H9 (cell line): ENCODE results near the gene TMEM233. TPM values are rescaled to one million over a fixed set of nuclear protein-coding genes. Genes with fewer than 3 reads are reported as not detected.

Experiments used
- DNase-seq: peaks from one replicate; pipeline ENCODE4 v3.0.0-alpha.2; 2017
- H2AFZ ChIP-seq: one replicate; pipeline ENCODE4 v1.6.1; 2013; ENCODE audit warnings: mild to moderate bottlenecking, low read length, control low read depth, moderate library complexity
- H2AK5ac ChIP-seq: 2 replicates; pipeline ENCODE4 v1.6.1; 2013; ENCODE audit warnings: low read length, control low read depth, mixed read lengths; ENCODE audit not compliant: insufficient read length
- H2BK120ac ChIP-seq: one replicate; pipeline ENCODE4 v1.6.1; 2013; ENCODE audit warnings: low read depth, mild to moderate bottlenecking, low read length, control low read depth, inconsistent platforms; ENCODE audit not compliant: poor library complexity, severe bottlenecking
- H2BK12ac ChIP-seq: 2 replicates; pipeline ENCODE4 v1.6.1; 2013; ENCODE audit warnings: low read length, control low read depth, mixed read lengths, low read depth; ENCODE audit not compliant: insufficient read length
- H2BK15ac ChIP-seq: 2 replicates; pipeline ENCODE4 v1.6.1; 2013; ENCODE audit warnings: low read depth, low read length, control low read depth
- H2BK20ac ChIP-seq: one replicate; pipeline ENCODE4 v1.6.1; 2013; ENCODE audit warnings: low read depth, mild to moderate bottlenecking, low read length, control low read depth, inconsistent platforms; ENCODE audit not compliant: poor library complexity, severe bottlenecking
- H2BK5ac ChIP-seq: 2 replicates; pipeline ENCODE4 v1.6.1; 2013; ENCODE audit warnings: low read length, control low read depth, mixed read lengths; ENCODE audit not compliant: insufficient read length
- H3K14ac ChIP-seq: 2 replicates; pipeline ENCODE4 v1.6.1; 2013; ENCODE audit warnings: low read length, control low read depth; ENCODE audit not compliant: insufficient read depth
- H3K18ac ChIP-seq: 2 replicates; pipeline ENCODE4 v1.6.1; 2013; ENCODE audit warnings: low read depth, mild to moderate bottlenecking, mixed read lengths, low read length, control low read depth; ENCODE audit not compliant: insufficient read length
- H3K23ac ChIP-seq: 2 replicates; pipeline ENCODE4 v1.6.1; 2013; ENCODE audit warnings: low read length, control low read depth, mixed read lengths, low read depth; ENCODE audit not compliant: insufficient read length
- H3K23me2 ChIP-seq: 2 replicates; pipeline ENCODE4 v1.6.1; 2013; ENCODE audit warnings: low read depth, mild to moderate bottlenecking, mixed read lengths, low read length, control low read depth; ENCODE audit not compliant: insufficient read length, poor library complexity, severe bottlenecking
- H3K27ac ChIP-seq: 2 replicates; pipeline ENCODE4 v1.5.1; 2013; ENCODE audit warnings: low read length, control low read depth, mixed read lengths, low read depth; ENCODE audit not compliant: insufficient read length
- H3K27me3 ChIP-seq: 2 replicates; pipeline ENCODE4 v1.6.1; 2013; ENCODE audit warnings: low read length, control low read depth, inconsistent platforms; ENCODE audit not compliant: insufficient read depth
- H3K4ac ChIP-seq: 2 replicates; pipeline ENCODE4 v1.6.1; 2013; ENCODE audit warnings: low read depth, mild to moderate bottlenecking, control low read depth, inconsistent platforms, low read length, moderate library complexity
- H3K4me1 ChIP-seq: 2 replicates; pipeline ENCODE4 v1.6.1; 2013; ENCODE audit warnings: low read length, control low read depth, inconsistent platforms; ENCODE audit not compliant: insufficient read depth
- H3K4me2 ChIP-seq: 2 replicates; pipeline ENCODE4 v1.6.1; 2013; ENCODE audit warnings: low read length, control low read depth, mixed read lengths; ENCODE audit not compliant: insufficient read length, insufficient read depth
- H3K56ac ChIP-seq: 2 replicates; pipeline ENCODE4 v1.6.1; 2013; ENCODE audit warnings: low read depth, mild to moderate bottlenecking, mixed read lengths, low read length, control low read depth; ENCODE audit not compliant: insufficient read length
- H3K79me1 ChIP-seq: 2 replicates; pipeline ENCODE4 v1.6.1; 2013; ENCODE audit warnings: low read depth, mild to moderate bottlenecking, moderate library complexity, low read length, control low read depth, inconsistent platforms; ENCODE audit not compliant: insufficient read depth, poor library complexity, severe bottlenecking
- H3K79me2 ChIP-seq: 2 replicates; pipeline ENCODE4 v1.6.1; 2013; ENCODE audit warnings: low read length, control low read depth, inconsistent platforms; ENCODE audit not compliant: insufficient read depth
- H3K9ac ChIP-seq: 2 replicates; pipeline ENCODE4 v1.6.1; 2013; ENCODE audit warnings: low read length, control low read depth, mixed read lengths; ENCODE audit not compliant: insufficient read length; ENCODE audit errors: extremely low read depth
- H3K9me3 ChIP-seq: one replicate; pipeline ENCODE4 v1.6.1; 2013; ENCODE audit warnings: low read depth, low read length, inconsistent platforms; ENCODE audit not compliant: control insufficient read depth
- H3T11ph ChIP-seq: one replicate; pipeline ENCODE4 v1.6.1; 2013; ENCODE audit warnings: mild to moderate bottlenecking, low read length, control low read depth, inconsistent platforms
- H4K20me1 ChIP-seq: one replicate; pipeline ENCODE4 v1.6.1; 2013; ENCODE audit not compliant: control insufficient read depth, insufficient read length, insufficient read depth
- H4K5ac ChIP-seq: 2 replicates; pipeline ENCODE4 v1.6.1; 2013; ENCODE audit warnings: low read depth, mild to moderate bottlenecking, mixed read lengths, low read length, control low read depth; ENCODE audit not compliant: insufficient read length
- H4K8ac ChIP-seq: replicated peaks from 2 replicates; pipeline ENCODE4 v1.6.1; 2013; ENCODE audit warnings: low read length, control low read depth, mixed read lengths, low read depth; ENCODE audit not compliant: insufficient read length
- H4K91ac ChIP-seq: 2 replicates; pipeline ENCODE4 v1.6.1; 2013; ENCODE audit warnings: low read depth, mild to moderate bottlenecking, moderate library complexity, mixed read lengths, low read length, control low read depth; ENCODE audit not compliant: insufficient read length
- H3K27ac Mint-ChIP-seq, 3 experiments: 2 replicates in 2 of 3; 3 replicates in 1 of 3; pipeline ENCODE4 v1.8.0; 2020 to 2021; ENCODE audit warnings: mixed read lengths in 3 of 3, mild to moderate bottlenecking in 1 of 3, moderate library complexity in 1 of 3
- H3K27me3 Mint-ChIP-seq: 2 replicates; pipeline ENCODE4 v1.8.0; 2021; ENCODE audit warnings: low read depth, mild to moderate bottlenecking, moderate library complexity, mixed read lengths
- H3K36me3 Mint-ChIP-seq, 3 experiments: 2 replicates in 2 of 3; 3 replicates in 1 of 3; pipeline ENCODE4 v1.8.0; 2020 to 2021; ENCODE audit warnings: low read depth in 3 of 3, mixed read lengths in 3 of 3; ENCODE audit not compliant: insufficient read depth in 1 of 3
- H3K4me1 Mint-ChIP-seq, 2 experiments: 2 replicates each; pipeline ENCODE4 v1.8.0; 2020; ENCODE audit warnings: mixed read lengths in 2 of 2
- H3K4me3 Mint-ChIP-seq, 2 experiments: 2 replicates in 1 of 2; 3 replicates in 1 of 2; pipeline ENCODE4 v1.8.0; 2020 to 2021; ENCODE audit warnings: mild to moderate bottlenecking in 2 of 2, mixed read lengths in 2 of 2, moderate library complexity in 1 of 2
- H3K9me3 Mint-ChIP-seq, 2 experiments: 2 replicates in 1 of 2; 3 replicates in 1 of 2; pipeline ENCODE4 v1.8.0; 2020; ENCODE audit warnings: mild to moderate bottlenecking in 2 of 2, mixed read lengths in 2 of 2, moderate library complexity in 1 of 2
- WGBS: extraction: QIAGEN DNeasy Blood & Tissue Kit; methylation state at CpG from one replicate; pipeline ENCODE4 v1.1.7; 2013; ENCODE audit warnings: missing lambda C conversion rate, low lambda C conversion rate, mixed read lengths; ENCODE audit not compliant: insufficient read length; ENCODE audit errors: extremely low coverage; 5-methylcytosine and 5-hydroxymethylcytosine counted together
- total RNA-seq: library from RNA; stranded (reverse); gene quantifications from 2 replicates; pipeline ENCODE4 v1.2.1, GENCODE V29; 2021
- TF ChIP-seq, protein P1 (sequence below): fragments of 200-600 bp; sonication (generic); conservative IDR thresholded peaks from 3 replicates; pipeline ENCODE4 v1.8.0; 2021; ENCODE audit warnings: antibody characterized with exemption, mild to moderate bottlenecking

The TMEM233 gene
- total RNA-seq, 1 experiment from 2014 or later: not detected

DNA sequence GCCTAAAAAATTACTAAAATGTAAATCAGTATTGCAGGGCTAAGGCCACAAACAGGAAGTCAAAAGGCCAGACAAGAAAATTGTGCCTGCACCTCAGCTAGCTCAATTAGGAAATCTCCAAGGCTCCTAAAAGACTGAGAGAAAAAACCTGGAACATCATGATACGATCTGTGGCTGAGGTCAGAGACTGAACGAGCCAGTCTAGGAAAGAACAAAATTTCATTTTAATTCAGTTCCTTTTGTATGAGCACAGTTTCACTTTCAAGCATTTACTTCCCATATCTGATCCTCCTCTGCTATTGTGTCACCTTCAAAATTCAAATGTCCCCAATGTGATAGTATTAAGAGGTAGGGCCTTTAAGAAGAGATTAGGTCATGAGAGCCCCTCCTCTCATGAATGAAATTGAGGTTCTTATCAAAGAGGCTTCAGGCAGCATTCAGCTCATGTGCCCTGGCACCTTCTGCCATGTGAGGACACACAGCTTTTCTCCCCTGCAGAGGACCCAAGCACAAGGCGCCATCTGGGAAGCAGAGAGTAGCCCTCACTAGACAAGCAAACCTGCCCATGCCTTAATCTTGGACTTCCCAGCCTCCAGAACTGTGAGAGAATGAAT, 89.2 kb downstream of the TMEM233 start:
- Histone ChIP-seq H3T11ph (no peak overlapping the region), H3K56ac (no peak overlapping the region), H3K4ac (no peak overlapping the region), H3K23ac (no peak overlapping the region), H3K9ac (no peak overlapping the region), H4K91ac (no peak overlapping the region), H4K8ac (no peak overlapping the region), H3K18ac (no peak overlapping the region), H2BK5ac (no peak overlapping the region), H4K20me1 (no peaks in the 10 kb centered on the region), H3K23me2 (no peaks in the 10 kb centered on the region), H3K79me2 (no peaks in the 10 kb centered on the region), H2AFZ (no peak overlapping the region), H2BK12ac (no peak overlapping the region), H3K79me1 (no peaks in the 10 kb centered on the region), H3K9me3 (no peaks in the 10 kb centered on the region), H3K27me3 (no peaks in the 10 kb centered on the region), H3K27ac (no peak overlapping the region), H2BK15ac (no peak overlapping the region), H2AK5ac (no peak overlapping the region), H3K4me2 (no peak overlapping the region), H3K4me1 (no peaks in the 10 kb centered on the region), H2BK120ac (no peak overlapping the region), H2BK20ac (no peak overlapping the region), H4K5ac (no peak overlapping the region), H3K14ac (no peak overlapping the region)
- H3K27me3 Mint-ChIP-seq: no peaks in the 10 kb centered on the region
- peaks cover 17 to 33% of the 10 kb centered on the region in 2 experiments for H3K4me1 Mint-ChIP-seq
- H3K9me3 Mint-ChIP-seq: no peaks in the 10 kb centered on the region; a peak in 1 of 5 replicates
- no peak for DNase-seq
- WGBS: no CpG with 5 or more reads among the region's 3 CpGs
- peaks cover 26 to 63% (median 48%) of the 10 kb centered on the region in 3 experiments; a peak in 6 of 7 replicates for H3K36me3 Mint-ChIP-seq
- H3K27ac Mint-ChIP-seq: peak overlapping the region in 2 of 3 experiments; percentile 44 to 86; a peak in 2 of 7 replicates
- no peak overlapping the region for H3K4me3 Mint-ChIP-seq
- TF ChIP-seq, protein P1, sequence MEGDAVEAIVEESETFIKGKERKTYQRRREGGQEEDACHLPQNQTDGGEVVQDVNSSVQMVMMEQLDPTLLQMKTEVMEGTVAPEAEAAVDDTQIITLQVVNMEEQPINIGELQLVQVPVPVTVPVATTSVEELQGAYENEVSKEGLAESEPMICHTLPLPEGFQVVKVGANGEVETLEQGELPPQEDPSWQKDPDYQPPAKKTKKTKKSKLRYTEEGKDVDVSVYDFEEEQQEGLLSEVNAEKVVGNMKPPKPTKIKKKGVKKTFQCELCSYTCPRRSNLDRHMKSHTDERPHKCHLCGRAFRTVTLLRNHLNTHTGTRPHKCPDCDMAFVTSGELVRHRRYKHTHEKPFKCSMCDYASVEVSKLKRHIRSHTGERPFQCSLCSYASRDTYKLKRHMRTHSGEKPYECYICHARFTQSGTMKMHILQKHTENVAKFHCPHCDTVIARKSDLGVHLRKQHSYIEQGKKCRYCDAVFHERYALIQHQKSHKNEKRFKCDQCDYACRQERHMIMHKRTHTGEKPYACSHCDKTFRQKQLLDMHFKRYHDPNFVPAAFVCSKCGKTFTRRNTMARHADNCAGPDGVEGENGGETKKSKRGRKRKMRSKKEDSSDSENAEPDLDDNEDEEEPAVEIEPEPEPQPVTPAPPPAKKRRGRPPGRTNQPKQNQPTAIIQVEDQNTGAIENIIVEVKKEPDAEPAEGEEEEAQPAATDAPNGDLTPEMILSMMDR: no peak
